Uterus (tissue), 2 donors: ENCODE results near the gene ZNF202.

ENCODE experiments used
- POLR2A ChIP-seq, 2 donors: fragments of 450-650 bp; IDR thresholded peaks; one replicate each; pipeline ENCODE4 v1.6.1; 2016; ENCODE audit warnings: antibody characterized with exemption in 2 of 2, mild to moderate bottlenecking in 1 of 2, moderate library complexity in 1 of 2
- TF ChIP-seq, protein P1 (sequence below), 4 experiments: fragments of 200-600 bp in 2 of 4; fragments of 450-650 bp in 2 of 4; sonication (generic) in 2 of 4; IDR thresholded peaks; one replicate each; pipeline ENCODE4 v1.5.1; 2016 to 2019; ENCODE audit warnings: antibody characterized with exemption in 4 of 4, mild to moderate bottlenecking in 2 of 4, moderate library complexity in 1 of 4

GRCh38 chr11:123694551-123694950 lies 46.9 kb downstream of the ZNF202 start:
- TF ChIP-seq, protein P1, sequence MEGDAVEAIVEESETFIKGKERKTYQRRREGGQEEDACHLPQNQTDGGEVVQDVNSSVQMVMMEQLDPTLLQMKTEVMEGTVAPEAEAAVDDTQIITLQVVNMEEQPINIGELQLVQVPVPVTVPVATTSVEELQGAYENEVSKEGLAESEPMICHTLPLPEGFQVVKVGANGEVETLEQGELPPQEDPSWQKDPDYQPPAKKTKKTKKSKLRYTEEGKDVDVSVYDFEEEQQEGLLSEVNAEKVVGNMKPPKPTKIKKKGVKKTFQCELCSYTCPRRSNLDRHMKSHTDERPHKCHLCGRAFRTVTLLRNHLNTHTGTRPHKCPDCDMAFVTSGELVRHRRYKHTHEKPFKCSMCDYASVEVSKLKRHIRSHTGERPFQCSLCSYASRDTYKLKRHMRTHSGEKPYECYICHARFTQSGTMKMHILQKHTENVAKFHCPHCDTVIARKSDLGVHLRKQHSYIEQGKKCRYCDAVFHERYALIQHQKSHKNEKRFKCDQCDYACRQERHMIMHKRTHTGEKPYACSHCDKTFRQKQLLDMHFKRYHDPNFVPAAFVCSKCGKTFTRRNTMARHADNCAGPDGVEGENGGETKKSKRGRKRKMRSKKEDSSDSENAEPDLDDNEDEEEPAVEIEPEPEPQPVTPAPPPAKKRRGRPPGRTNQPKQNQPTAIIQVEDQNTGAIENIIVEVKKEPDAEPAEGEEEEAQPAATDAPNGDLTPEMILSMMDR (IDR thresholded peaks at IDR 0.05) = no peak
- no peak for TF ChIP-seq POLR2A (IDR thresholded peaks at IDR 0.05)
